HUDEP-2 (cell line): Measurements from ENCODE around the gene PHOSPHO1.
"Not testable (repeated sequence)": the region's sequence is repeated elsewhere in the genome, so short reads cannot be mapped to it uniquely, and the experiment has no call there.

Source experiments
- DNase-seq, 76 experiments: peaks; one replicate each; lab custom pipeline; 2025; ENCODE audit not compliant: unreplicated experiment in 76 of 76; lab: John Stamatoyannopoulos, UW

Gene PHOSPHO1

DNA sequence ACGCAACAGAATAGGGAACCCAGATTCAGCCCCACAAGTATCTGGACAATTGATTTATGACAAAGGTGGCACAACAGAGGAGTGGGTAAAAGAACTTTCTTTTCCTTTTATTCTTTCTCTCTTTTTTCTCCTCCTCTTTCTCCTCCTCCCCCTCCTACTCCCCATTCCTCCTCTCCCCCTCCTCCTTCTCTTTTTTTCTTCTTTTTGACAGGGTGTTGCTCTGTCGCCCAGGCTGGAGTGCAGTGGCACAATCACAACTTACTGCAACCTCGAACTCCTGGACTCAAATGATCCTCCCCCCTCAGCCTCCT, 36.3 kb downstream of the PHOSPHO1 start:
- DNase-seq, result no peak

DNA sequence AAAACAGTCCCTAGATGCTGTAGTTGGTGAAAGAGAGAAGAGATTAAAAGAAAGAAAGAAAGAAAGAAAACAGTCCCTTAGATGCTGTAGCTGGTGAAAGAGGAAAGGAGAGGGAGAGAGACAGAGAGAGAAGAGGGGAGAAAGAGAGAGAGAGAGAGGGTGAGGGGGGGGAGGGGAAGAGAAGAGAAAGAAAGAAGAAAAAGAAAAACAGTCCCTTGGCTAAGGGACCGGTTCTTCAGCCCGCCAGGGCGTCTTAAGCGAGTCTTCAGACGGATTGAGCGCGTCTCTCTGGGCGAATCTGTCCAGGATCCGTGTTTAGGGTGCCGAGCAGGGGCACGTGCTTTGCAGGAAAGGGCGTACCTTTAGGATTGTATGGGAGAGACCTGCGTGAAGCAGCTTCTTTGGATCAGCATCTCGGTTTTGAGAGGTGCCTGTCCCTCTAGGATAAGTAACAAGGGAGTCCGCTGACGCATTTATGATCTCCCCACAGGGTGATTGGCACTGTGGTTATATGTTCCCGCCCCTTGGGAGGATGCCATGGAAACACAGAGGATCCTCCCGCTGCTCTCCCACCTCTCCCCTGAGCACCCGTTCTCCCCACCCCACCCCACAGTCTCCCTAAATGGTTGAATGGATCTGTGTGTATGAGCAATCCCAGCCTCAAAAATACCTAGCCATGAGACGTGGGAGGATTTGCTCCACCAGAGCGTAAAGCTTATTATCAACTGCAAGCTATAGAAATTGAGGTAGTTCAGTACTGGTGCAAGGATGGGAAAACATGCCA, 36.9 kb downstream of the PHOSPHO1 start:
- peak in 66 of 76 experiments; percentile 5 to 76 (median 47) for DNase-seq

DNA sequence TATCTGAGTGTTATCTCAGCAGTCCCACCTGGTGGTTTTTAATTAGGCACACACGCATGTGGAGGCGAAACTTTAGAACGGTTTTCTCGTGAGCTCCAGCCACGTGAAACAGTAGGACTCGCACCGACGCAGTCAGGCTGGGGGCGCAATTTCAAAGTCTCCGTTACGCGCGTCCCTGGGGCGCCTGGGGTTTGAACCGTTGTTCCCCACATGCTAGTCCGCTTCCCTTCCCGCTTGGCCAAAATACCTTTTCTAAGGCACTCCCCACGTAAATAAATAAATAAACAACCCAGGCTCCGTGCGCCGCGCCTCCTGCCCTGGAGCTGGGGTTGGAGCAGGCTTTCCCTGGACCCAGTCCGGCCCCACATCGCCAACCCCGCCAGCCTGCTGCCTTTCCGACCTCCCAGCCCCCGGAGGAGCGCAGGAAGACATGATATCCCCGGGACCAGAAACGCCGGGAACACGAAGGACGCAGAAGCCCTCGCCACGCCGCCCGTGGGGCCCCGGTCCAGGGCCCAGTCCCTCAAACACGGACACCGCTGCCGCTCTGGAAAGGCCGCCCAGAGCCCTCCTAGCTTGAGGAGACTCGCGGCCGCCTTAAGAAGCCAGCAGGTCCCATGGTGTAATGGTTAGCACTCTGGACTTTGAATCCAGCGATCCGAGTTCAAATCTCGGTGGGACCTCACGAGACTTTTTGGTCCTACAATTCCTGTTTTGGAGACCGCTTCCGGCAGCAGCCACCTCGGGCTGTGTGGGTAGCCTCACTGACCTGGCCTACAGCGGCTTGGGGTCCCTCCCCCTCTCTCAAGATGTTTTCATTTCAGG, 38.5 kb downstream of the PHOSPHO1 start:
- DNase-seq, result peak in 75 of 76 experiments; percentile 68 to 97 (median 93)

DNA sequence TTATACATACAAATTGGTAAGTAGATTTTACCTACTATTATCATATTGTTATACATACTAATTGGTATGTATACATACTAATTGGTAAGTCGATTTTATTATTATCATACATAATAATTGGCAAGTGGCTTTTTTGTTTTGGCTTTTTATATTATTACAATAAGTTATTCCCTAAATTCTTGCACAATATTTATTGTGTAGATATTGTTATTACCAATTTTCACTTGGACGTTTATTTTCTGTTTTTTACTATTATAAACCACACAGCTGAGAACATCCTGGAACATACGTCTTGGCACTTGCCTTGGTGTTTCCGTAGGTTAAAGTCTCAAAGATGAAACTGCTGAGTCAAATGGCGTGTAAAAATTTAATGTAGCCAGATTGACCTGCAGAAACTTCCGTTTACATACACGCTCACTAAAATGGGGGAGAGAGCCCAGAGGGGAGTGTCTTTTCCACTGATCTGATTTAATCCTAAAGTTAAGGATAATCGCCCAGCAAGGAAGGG, 39.1 kb downstream of the PHOSPHO1 start:
- peak in 3 of 76 experiments; percentile 40 to 61 (median 54) for DNase-seq

DNA sequence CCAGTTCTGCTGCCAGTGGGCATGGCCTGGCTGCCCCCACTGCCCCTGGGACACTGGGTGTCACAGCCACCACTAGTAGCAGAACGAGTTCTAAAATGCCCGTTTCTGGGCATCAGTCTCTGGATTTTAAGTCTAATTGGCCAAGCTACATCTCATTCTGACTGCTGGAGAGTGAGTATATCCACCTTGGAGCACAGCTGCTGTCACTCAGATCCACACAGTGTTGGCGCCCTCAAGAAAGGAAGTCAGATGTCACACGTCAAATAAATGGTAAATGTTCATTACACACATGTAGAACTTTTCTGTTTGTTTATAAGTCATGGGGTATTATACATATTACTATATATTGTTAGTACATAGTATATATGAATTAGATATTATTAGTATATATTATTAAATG, 39.7 kb downstream of the PHOSPHO1 start:
- no peak for DNase-seq

DNA sequence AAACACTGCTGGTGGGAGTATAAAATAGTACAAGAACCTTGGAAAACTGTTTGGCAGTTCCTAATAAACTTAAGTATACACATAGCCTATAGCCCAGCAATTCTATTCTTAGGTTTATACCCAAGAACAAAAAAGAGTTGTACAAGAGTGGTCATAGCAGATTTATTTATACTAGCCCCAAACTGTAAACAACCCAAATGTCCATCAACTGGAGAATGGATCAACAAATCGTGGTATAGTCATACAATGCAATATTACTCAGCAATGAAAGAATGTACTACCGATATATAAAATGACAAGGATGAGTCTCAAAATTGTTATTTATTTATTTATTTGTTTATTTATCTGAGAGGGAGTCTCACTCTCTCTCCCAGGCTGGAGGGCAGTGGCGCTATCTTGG, 43.3 kb downstream of the PHOSPHO1 start:
- DNase-seq, result no peak

DNA sequence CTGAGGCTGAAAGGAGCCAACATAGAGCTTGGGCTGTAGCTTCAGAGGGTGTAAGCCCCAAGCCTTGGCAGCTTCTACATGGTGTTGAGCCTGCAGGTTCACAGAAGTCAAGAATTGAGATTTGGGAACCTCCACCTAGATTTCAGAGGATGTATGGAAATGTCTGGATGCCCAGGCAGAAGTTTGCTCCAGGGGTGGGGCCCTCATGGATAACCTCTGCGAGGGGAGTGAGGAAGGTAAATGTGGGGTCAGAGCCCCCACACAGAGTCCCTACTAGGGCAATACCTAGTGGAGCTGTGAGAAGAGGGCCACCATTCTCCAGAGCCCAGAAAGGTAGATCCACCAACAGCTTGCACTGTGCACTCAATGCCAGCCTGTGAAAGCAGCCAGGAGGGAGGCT, 45.2 kb downstream of the PHOSPHO1 start:
- DNase-seq, result not testable (repeated sequence)

DNA sequence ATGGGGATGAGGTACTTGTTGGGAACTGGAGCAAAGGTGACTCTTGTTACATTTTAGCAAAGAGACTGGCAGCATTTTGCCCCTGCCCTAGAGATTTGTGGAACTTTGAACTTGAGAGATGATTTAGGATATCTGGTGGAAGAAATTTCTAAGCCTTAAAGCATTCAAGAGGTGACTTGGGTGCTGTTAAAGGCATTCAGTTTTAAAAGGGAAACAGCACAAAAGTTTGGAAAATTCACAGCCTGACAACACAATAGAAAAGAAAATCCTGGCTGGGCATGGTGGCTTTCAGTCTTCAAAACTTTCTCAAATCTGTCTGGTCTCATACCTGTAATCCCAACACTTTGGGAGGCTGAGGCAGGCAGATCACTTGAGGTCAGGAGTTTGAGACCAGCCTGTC, 46.1 kb downstream of the PHOSPHO1 start:
- DNase-seq, result not testable (repeated sequence)

DNA sequence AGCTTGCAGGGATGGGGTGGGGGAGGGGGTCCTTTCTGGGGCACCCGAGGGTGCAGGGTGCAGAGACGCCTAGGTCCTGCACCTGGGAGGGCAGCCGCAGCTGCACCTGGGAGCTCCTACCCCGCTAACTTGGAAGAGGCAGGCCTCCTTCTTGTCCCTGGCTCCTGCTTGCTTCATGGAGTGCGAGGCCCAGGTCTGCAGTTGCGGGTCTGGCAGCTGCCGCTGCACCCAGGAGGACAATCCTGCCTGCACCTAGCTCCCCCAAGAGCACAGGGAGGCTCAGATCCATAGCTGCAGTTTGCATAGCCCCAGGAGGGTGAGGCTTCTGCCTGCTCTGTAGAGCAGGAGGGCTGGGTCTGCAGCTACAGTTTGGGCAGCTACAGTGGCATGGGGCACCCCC, 46.8 kb downstream of the PHOSPHO1 start:
- no peak for DNase-seq

DNA sequence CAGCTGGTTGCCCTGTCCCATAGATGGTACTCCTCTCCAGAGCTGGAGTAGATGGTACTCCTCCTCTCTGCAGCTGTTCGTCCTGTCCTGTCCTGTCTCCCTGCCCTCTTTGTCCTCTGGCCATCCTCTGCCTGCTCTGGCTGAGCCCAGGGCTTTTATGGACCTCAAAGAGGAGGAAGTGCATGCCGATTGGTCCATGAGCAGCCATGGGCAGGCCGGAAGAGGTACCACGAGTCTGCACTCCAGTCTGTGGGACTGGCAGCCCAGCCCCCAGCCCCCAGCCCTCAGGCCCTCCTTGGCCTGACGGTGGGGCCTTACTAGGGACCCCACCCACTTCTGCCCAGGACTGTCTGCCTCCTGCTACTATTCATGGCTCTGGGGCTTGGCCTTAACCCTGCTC, 47.2 kb downstream of the PHOSPHO1 start:
- DNase-seq, result no peak

DNA sequence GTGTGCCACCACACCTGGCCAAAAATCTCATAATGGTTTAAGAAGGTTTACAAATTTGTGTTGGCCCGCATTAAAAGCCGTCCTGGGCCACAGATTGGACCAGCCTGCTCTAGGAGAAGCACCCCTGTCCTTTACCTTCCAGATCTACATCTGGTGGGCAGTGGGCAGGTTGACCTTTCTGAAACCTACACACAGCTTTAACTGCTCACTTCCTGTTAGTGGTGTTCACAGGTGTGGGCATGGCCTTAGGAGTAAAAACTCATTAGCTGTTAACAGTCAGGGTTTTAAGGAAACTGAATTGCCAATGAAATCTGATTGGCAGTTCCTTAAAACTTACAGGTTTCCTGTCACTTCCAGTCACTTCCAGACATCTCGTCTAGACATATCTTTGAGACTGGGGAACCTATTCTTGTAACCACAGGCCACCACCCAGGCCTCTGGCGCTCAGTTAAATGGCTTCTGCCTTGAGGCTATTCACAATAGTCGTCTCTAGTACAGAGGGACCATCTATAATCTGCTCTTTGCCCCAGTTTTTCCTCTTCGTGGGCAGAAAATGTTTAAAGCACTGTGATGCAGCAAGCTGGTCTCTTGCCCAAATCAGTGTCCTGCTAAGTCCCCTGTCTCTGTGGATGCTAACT, 49.5 kb downstream of the PHOSPHO1 start:
- DNase-seq, result no peak

DNA sequence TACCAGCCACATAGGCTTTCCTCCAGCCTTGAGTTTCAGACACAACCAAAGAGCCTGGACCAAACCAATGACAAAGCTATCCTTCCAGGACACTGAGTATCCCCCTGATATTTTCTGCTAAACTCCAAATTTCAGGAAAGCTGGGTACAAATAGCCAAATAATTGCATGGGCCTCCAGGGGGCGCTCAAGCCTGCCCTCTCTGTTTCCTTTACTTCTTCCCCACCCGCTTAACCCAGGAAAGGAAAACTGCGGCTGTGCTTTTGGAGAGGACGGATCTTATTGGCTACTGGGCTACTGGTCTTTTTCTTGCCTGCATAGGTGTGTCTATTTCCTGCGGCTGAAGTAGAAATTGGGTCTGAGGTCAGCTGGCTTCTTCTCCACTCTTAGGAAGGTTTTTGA, 50.3 kb downstream of the PHOSPHO1 start:
- DNase-seq, result peak in 50 of 76 experiments; percentile 4 to 67 (median 26)

DNA sequence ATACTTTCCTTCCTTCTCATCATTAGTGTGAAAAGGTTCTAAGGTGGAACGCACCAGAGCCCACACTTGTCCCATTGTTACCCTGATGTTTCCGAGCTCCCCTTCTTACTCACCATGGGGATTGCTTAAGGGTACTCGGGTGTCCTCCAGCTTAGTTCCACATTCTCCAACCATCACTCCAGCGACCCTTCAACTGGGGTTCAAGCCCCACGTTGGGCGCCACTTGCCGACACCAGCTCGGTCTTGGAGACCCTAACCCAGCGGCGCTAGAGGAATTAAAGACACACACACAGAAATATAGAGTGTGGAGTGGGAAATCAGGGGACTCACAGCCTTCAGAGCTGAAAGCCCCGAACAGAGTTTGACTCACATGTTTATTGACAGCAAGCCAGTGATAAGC, 54.6 kb downstream of the PHOSPHO1 start:
- DNase-seq, result not testable (repeated sequence)
